ENCODE measurements around the gene LUC7L. TPM values are rescaled to one million over a fixed set of nuclear protein-coding genes. Genes with fewer than 3 reads are reported as not detected.
"Not testable (repeated sequence)": the region's sequence is repeated elsewhere in the genome, so short reads cannot be mapped to it uniquely, and the experiment has no call there.

Gene LUC7L
- total and polyA plus RNA-seq, 5 experiments from 2014 or later = 4.5 to 194 (median 11.9) TPM

DNA sequence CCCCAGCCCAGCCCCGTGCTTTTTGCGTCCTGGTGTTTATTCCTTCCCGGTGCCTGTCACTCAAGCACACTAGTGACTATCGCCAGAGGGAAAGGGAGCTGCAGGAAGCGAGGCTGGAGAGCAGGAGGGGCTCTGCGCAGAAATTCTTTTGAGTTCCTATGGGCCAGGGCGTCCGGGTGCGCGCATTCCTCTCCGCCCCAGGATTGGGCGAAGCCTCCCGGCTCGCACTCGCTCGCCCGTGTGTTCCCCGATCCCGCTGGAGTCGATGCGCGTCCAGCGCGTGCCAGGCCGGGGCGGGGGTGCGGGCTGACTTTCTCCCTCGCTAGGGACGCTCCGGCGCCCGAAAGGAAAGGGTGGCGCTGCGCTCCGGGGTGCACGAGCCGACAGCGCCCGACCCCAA lies 53.2 kb downstream of the LUC7L start:
- H3K9me3 Mint-ChIP-seq, H3K27ac Mint-ChIP-seq, DNase-seq, POLR2A ChIA-PET, H3K36me3 Mint-ChIP-seq, ATAC-seq: not testable (repeated sequence)
- peak overlapping the region in 6 of 10 donors; percentile 28 to 57 (median 38) for H3K4me3 Mint-ChIP-seq
- H3K27me3 Mint-ChIP-seq = peaks cover 21 to 49% (median 42%) of the 10 kb centered on the region in 5 donors
- peaks cover 1 to 27% (median 19%) of the 10 kb centered on the region in 4 donors for H3K4me1 Mint-ChIP-seq

DNA sequence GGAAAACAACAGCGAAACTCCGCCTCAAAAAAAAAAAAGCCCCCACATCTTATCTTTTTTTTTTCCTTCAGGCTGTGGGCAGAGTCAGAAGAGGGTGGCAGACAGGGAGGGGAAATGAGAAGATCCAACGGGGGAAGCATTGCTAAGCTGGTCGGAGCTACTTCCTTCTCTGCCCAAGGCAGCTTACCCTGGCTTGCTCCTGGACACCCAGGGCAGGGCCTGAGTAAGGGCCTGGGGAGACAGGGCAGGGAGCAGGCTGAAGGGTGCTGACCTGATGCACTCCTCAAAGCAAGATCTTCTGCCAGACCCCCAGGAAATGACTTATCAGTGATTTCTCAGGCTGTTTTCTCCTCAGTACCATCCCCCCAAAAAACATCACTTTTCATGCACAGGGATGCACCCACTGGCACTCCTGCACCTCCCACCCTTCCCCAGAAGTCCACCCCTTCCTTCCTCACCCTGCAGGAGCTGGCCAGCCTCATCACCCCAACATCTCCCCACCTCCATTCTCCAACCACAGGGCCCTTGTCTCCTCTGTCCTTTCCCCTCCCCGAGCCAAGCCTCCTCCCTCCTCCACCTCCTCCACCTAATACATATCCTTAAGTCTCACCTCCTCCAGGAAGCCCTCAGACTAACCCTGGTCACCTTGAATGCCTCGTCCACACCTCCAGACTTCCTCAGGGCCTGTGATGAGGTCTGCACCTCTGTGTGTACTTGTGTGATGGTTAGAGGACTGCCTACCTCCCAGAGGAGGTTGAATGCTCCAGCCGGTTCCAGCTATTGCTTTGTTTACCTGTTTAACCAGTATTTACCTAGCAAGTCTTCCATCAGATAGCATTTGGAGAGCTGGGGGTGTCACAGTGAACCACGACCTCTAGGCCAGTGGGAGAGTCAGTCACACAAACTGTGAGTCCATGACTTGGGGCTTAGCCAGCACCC lies 54.0 kb downstream of the LUC7L start:
- peak overlapping the region in 2 of 10 donors; percentile 10 to 29 for H3K27ac Mint-ChIP-seq
- peak overlapping the region; percentile 1 to 74 (median 59) for H3K4me3 Mint-ChIP-seq
- H3K9me3 Mint-ChIP-seq = no peaks in the 10 kb centered on the region
- no peaks in the 10 kb centered on the region for H3K36me3 Mint-ChIP-seq
- POLR2A ChIA-PET = interaction anchor here (0.6 kb wide), 1 partner anchor 192 kb away, joined by 3 read pairs; no protein-coding TSS in a partner anchor
- no peak for ATAC-seq
- H3K27me3 Mint-ChIP-seq = peaks cover 25 to 57% (median 48%) of the 10 kb centered on the region in 5 donors
- no peak for DNase-seq
- peaks cover 4 to 27% (median 19%) of the 10 kb centered on the region in 4 donors for H3K4me1 Mint-ChIP-seq

DNA sequence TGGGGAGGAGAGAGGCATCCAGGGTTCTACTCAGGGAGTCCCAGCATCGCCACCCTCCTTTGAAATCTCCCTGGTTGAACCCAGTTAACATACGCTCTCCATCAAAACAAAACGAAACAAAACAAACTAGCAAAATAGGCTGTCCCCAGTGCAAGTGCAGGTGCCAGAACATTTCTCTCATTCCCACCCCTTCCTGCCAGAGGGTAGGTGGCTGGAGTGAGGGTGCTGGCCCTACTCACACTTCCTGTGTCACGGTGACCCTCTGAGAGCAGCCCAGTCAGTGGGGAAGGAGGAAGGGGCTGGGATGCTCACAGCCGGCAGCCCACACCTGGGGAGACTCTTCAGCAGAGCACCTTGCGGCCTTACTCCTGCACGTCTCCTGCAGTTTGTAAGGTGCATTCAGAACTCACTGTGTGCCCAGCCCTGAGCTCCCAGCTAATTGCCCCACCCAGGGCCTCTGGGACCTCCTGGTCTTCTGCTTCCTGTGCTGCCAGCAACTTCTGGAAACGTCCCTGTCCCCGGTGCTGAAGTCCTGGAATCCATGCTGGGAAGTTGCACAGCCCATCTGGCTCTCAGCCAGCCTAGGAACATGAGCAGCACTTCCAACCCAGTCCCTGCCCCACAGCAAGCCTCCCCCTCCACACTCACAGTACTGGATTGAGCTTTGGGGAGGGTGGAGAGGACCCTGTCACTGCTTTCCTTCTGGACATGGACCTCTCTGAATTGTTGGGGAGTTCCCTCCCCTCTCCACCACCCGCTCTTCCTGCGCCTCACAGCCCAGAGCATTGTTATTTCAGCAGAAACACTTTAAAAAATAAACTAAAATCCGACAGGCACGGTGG lies 55.1 kb downstream of the LUC7L start:
- not testable (repeated sequence) for ATAC-seq, H3K9me3 Mint-ChIP-seq, H3K36me3 Mint-ChIP-seq, DNase-seq, H3K27ac Mint-ChIP-seq
- peaks cover 25 to 68% (median 46%) of the 10 kb centered on the region in 5 donors for H3K27me3 Mint-ChIP-seq
- POLR2A ChIA-PET = interaction anchor here (0.6 kb wide), 1 partner anchor 193 kb away, joined by 3 read pairs; no protein-coding TSS in a partner anchor
- peak overlapping the region in 7 of 10 donors; percentile 6 to 74 (median 59) for H3K4me3 Mint-ChIP-seq
- peaks cover 4 to 23% (median 19%) of the 10 kb centered on the region in 4 donors for H3K4me1 Mint-ChIP-seq

DNA sequence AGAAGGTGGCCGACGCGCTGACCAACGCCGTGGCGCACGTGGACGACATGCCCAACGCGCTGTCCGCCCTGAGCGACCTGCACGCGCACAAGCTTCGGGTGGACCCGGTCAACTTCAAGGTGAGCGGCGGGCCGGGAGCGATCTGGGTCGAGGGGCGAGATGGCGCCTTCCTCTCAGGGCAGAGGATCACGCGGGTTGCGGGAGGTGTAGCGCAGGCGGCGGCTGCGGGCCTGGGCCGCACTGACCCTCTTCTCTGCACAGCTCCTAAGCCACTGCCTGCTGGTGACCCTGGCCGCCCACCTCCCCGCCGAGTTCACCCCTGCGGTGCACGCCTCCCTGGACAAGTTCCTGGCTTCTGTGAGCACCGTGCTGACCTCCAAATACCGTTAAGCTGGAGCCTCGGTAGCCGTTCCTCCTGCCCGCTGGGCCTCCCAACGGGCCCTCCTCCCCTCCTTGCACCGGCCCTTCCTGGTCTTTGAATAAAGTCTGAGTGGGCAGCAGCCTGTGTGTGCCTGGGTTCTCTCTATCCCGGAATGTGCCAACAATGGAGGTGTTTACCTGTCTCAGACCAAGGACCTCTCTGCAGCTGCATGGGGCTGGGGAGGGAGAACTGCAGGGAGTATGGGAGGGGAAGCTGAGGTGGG lies 55.9 kb downstream of the LUC7L start:
- Mint-ChIP-seq H3K27me3 (peaks cover 28 to 76% (median 48%) of the 10 kb centered on the region in 5 donors), H3K4me1 (peaks cover 4 to 23% (median 19%) of the 10 kb centered on the region in 4 donors), H3K4me3 (peak overlapping the region in 6 of 10 donors; percentile 26 to 74 (median 54))
- DNase-seq, POLR2A ChIA-PET, H3K9me3 Mint-ChIP-seq, H3K36me3 Mint-ChIP-seq, H3K27ac Mint-ChIP-seq, ATAC-seq: not testable (repeated sequence)

DNA sequence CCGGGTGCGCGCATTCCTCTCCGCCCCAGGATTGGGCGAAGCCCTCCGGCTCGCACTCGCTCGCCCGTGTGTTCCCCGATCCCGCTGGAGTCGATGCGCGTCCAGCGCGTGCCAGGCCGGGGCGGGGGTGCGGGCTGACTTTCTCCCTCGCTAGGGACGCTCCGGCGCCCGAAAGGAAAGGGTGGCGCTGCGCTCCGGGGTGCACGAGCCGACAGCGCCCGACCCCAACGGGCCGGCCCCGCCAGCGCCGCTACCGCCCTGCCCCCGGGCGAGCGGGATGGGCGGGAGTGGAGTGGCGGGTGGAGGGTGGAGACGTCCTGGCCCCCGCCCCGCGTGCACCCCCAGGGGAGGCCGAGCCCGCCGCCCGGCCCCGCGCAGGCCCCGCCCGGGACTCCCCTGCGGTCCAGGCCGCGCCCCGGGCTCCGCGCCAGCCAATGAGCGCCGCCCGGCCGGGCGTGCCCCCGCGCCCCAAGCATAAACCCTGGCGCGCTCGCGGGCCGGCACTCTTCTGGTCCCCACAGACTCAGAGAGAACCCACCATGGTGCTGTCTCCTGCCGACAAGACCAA lies 56.8 kb downstream of the LUC7L start, which contains the start of gene HBA2:
HBA2 (plus strand) TSS at position 503 of the 568 bp plus-strand sequence; CDS start at position 540, 37 bp downstream.
- Mint-ChIP-seq H3K4me3 (peak within 1 kb of the TSS in 9 of 10 donors; percentile 6 to 74 (median 60)), H3K27ac (peak within 1 kb of the TSS in 1 of 10 donors; percentile 40), H3K4me1 (peaks cover 4 to 19% (median 18%) of the 10 kb centered on the region in 4 donors), H3K27me3 (peaks cover 22 to 72% (median 43%) of the 10 kb centered on the region in 5 donors)
- H3K9me3 Mint-ChIP-seq, H3K36me3 Mint-ChIP-seq, DNase-seq, POLR2A ChIA-PET: not testable (repeated sequence)
- peak; percentile 46 to 47 for ATAC-seq

DNA sequence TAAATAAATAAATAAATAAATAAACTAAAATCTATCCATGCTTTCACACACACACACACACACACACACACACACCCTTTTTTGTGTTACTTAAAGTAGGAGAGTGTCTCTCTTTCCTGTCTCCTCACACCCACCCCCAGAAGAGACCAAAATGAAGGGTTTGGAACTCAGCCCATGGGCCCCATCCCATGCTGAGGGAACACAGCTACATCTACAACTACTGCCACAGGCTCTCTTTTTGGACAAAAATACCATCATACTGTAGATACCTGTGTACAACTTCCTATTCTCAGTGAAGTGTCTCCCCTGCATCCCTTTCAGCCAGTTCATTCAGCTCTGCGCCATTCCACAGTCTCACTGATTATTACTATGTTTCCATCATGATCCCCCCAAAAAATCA lies 58.5 kb downstream of the LUC7L start:
- H3K27me3 Mint-ChIP-seq = peaks cover 26 to 83% (median 46%) of the 10 kb centered on the region in 5 donors
- ATAC-seq = no peak
- no peak for DNase-seq
- H3K4me3 Mint-ChIP-seq = peak overlapping the region in 1 of 10 donors; percentile 30
- H3K27ac Mint-ChIP-seq = no peak overlapping the region
- H3K9me3 Mint-ChIP-seq = no peaks in the 10 kb centered on the region
- H3K36me3 Mint-ChIP-seq = no peaks in the 10 kb centered on the region
- peaks cover 5 to 28% (median 25%) of the 10 kb centered on the region in 4 donors for H3K4me1 Mint-ChIP-seq
- POLR2A ChIA-PET = no interaction called here

DNA sequence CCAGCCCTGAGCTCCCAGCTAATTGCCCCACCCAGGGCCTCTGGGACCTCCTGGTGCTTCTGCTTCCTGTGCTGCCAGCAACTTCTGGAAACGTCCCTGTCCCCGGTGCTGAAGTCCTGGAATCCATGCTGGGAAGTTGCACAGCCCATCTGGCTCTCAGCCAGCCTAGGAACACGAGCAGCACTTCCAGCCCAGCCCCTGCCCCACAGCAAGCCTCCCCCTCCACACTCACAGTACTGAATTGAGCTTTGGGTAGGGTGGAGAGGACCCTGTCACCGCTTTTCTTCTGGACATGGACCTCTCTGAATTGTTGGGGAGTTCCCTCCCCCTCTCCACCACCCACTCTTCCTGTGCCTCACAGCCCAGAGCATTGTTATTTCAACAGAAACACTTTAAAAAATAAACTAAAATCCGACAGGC lies 59.2 kb downstream of the LUC7L start:
- H3K36me3 Mint-ChIP-seq, POLR2A ChIA-PET, H3K9me3 Mint-ChIP-seq, ATAC-seq, DNase-seq: not testable (repeated sequence)
- Mint-ChIP-seq H3K4me3 (peak overlapping the region in 1 of 10 donors; percentile 14), H3K27me3 (peaks cover 21 to 80% (median 41%) of the 10 kb centered on the region in 5 donors), H3K27ac (peak overlapping the region in 1 of 10 donors; percentile 15), H3K4me1 (peaks cover 4 to 30% (median 24%) of the 10 kb centered on the region in 4 donors)

DNA sequence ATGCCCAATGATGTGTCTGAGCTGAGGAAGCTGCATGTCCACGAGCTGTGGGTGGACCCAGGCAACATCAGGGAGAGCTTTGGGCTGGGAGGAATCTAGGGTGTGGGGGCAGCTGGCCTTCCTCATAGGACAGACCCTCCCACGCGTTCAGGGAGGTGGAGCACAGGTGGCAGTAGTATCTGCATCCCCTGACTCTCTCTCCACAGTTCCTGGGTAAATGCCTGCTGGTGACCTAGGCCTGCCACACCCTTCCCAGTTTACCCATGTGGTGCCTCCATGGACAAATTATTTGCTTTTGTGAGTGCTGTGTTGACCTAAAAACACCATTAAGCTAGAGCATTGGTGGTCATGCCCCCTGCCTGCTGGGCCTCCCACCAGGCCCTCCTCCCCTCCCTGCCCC lies 60.2 kb downstream of the LUC7L start:
- POLR2A ChIA-PET = no interaction called here
- DNase-seq (no peak), ATAC-seq (no peak)
- peaks cover 4 to 24% (median 19%) of the 10 kb centered on the region in 4 donors for H3K4me1 Mint-ChIP-seq
- H3K36me3 Mint-ChIP-seq = no peaks in the 10 kb centered on the region
- H3K27me3 Mint-ChIP-seq = peaks cover 14 to 70% (median 33%) of the 10 kb centered on the region in 5 donors
- H3K9me3 Mint-ChIP-seq = no peaks in the 10 kb centered on the region
- peak overlapping the region in 2 of 10 donors; percentile 1 to 33 for H3K4me3 Mint-ChIP-seq
- no peak overlapping the region for H3K27ac Mint-ChIP-seq

DNA sequence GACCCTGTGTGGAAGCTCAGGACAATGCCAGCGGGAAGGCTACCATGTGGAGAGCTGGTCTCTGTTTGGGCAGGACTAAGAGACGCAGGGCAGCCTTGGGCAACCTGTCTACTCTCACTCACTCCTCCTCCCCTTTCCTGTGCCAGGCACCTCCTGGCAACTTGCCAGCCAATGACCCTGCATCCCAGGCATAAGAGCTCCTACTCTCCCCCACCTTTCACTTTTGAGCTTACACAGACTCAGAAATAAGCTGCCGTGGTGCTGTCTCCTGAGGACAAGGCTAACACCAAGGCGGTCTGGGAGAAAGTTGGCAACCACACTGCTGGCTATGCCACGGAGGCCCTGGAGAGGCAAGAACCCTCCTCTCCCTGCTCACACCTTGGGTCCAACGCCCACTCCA lies 60.8 kb downstream of the LUC7L start:
- no peak overlapping the region for H3K4me3 Mint-ChIP-seq

DNA sequence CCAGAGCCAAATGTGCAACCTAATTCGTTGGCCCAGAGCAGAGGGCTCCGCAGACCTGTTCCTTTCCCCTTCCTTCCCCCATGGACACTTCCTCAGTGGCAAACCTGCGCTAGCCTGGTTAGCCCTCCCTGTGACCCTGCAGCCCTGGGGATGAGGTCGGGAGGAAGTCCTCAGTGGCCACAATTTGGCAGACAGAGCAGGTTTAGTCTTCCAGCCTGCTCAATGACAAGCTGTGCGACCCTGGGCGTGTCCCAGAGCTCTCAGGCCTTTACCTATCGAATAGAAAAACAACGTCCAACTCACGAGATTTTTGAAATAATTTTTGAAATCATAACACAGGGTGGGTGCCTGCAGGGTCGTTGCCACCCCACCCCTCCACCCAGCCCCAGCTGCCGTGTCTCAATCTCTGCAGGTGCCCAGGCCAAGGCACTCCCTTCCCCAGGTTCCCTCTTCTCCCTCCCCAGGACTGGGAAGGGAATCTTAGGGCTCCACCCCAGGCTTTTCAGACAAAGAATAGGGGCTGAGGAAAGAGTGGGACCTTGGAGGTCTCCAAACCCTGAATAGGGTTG lies 62.0 kb downstream of the LUC7L start:
- Mint-ChIP-seq H3K36me3 (no peaks in the 10 kb centered on the region), H3K27ac (peak overlapping the region in 2 of 10 donors; percentile 18 to 59), H3K9me3 (no peaks in the 10 kb centered on the region), H3K4me3 (peak overlapping the region in 8 of 10 donors; percentile 20 to 65 (median 48)), H3K27me3 (peaks cover 16 to 69% (median 36%) of the 10 kb centered on the region in 5 donors), H3K4me1 (peaks cover 4 to 18% (median 14%) of the 10 kb centered on the region in 4 donors)
- POLR2A ChIA-PET = no interaction called here
- ATAC-seq (no peak), DNase-seq (no peak)

More for the DNA sequence above, 60.8 kb downstream of the LUC7L start:
- ATAC-seq (no peak), DNase-seq (no peak)
- POLR2A ChIA-PET = interaction anchor here (0.8 kb wide), 1 partner anchor 14 kb away, joined by 4 read pairs; no protein-coding TSS in a partner anchor
- Mint-ChIP-seq H3K27me3 (peaks cover 14 to 64% (median 34%) of the 10 kb centered on the region in 5 donors), H3K36me3 (no peaks in the 10 kb centered on the region), H3K4me1 (peaks cover 4 to 20% (median 17%) of the 10 kb centered on the region in 4 donors), H3K27ac (no peak overlapping the region), H3K9me3 (no peaks in the 10 kb centered on the region)

All from naive thymus-derived CD8-positive, alpha-beta T cell (primary cell).